Activated naive CD4-positive, alpha-beta T cell treated with anti-CD3 and anti-CD28 coated beads for 36 hours (primary cell): Measurements from ENCODE around the gene ELP1. TPM values are rescaled to one million over a fixed set of nuclear protein-coding genes. Genes with fewer than 3 reads are reported as not detected.
"Not testable (repeated sequence)": the region's sequence is repeated elsewhere in the genome, so short reads cannot be mapped to it uniquely, and the experiment has no call there.

Source experiments
- CTCF ChIA-PET: fragments of 350-600 bp; sonication (Branson Sonifier 250); formaldehyde crosslinking; loops from one replicate; lab custom pipeline; 2021; ENCODE audit warnings: antibody characterized with exemption; lab: Charles Lee
- DNase-seq: peaks from one replicate; pipeline ENCODE4 v3.0.0-alpha.2; 2020
- H3K27ac Mint-ChIP-seq: one replicate; pipeline ENCODE4 v1.8.0; 2021; ENCODE audit warnings: mild to moderate bottlenecking, mixed read lengths
- H3K27me3 Mint-ChIP-seq: one replicate; pipeline ENCODE4 v1.8.0; 2021; ENCODE audit warnings: low read depth, mixed read lengths
- H3K36me3 Mint-ChIP-seq: one replicate; pipeline ENCODE4 v1.8.0; 2021; ENCODE audit warnings: low read depth, mixed read lengths
- H3K4me1 Mint-ChIP-seq: one replicate; pipeline ENCODE4 v1.8.0; 2021; ENCODE audit warnings: low read depth, mixed read lengths
- H3K4me3 Mint-ChIP-seq: one replicate; pipeline ENCODE4 v1.8.0; 2021; ENCODE audit warnings: mild to moderate bottlenecking, moderate library complexity, mixed read lengths
- H3K9me3 Mint-ChIP-seq: one replicate; pipeline ENCODE4 v1.8.0; 2021; ENCODE audit warnings: mixed read lengths
- intact Hi-C: fragments of 100-400 bp; cut with micrococcal nuclease; formaldehyde crosslinking; loops from one replicate; pipeline ENCODE4 v1.15.1; 2023
- total RNA-seq, 2 experiments: library from RNA; stranded (reverse); gene quantifications; one replicate each; pipeline ENCODE4 v1.2.3, GENCODE V29; 2021

The ELP1 gene
- total RNA-seq, 2 experiments from 2014 or later: 22.3 to 27.3 TPM

DNA sequence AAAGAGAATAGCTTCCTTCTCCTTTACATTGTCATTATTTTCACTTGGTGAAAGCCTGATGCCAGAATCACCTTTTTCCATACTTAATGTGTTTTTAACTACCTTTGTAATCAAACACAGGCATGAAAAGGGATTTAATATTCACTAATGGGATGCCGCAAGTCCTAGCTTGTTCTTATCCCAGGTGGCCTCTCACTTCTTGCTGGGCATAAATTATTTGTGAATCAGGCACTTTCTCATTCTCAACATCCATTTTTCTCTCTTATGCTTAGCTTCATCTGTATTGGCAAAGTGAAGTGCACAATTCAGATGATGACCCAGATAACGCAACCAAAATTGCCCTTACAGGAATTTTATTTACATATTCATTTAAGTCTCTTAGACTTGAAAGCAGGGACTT lies 89.1 kb downstream of the ELP1 start:
- CTCF ChIA-PET: no interaction called here
- Mint-ChIP-seq H3K36me3 (no peaks in the 10 kb centered on the region), H3K4me3 (no peak overlapping the region), H3K4me1 (peaks cover 21% of the 10 kb centered on the region), H3K27ac (no peak overlapping the region), H3K9me3 (no peaks in the 10 kb centered on the region), H3K27me3 (no peaks in the 10 kb centered on the region)
- intact Hi-C loops: loop anchor here (5.0 kb wide), 1 partner anchor 477 kb away; the partner anchor contains the start of gene EPB41L4B
- no peak for DNase-seq

DNA sequence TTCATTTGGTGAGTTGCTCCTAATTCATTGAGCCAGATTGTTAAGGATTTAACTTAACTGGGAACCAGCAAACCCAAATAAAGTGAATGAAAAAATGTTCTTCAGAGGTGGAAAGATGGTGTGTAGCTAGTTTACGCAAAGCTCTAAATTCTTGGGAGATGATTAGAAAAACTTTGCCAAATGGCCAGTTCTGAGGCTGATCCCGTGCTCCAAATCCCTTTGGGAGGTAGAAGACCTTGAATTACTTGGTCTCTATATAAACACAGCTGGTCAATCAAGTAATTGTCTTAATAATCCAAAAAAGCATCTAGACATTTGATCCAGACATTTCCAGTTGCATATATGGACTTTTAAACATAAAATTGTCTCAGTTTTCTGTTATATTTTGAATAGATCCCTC lies 89.5 kb downstream of the ELP1 start:
- H3K36me3 Mint-ChIP-seq: no peaks in the 10 kb centered on the region
- peaks cover 21% of the 10 kb centered on the region for H3K4me1 Mint-ChIP-seq
- intact Hi-C loops: loop anchor here (5.0 kb wide), 1 partner anchor 478 kb away; the partner anchor contains the start of gene EPB41L4B
- no peak overlapping the region for H3K27ac Mint-ChIP-seq
- no peaks in the 10 kb centered on the region for H3K27me3 Mint-ChIP-seq
- DNase-seq: no peak
- CTCF ChIA-PET: interaction anchor here (0.6 kb wide), 1 partner anchor 97 kb away, joined by 3 read pairs; no protein-coding TSS in a partner anchor
- H3K9me3 Mint-ChIP-seq: no peaks in the 10 kb centered on the region
- H3K4me3 Mint-ChIP-seq: no peak overlapping the region

DNA sequence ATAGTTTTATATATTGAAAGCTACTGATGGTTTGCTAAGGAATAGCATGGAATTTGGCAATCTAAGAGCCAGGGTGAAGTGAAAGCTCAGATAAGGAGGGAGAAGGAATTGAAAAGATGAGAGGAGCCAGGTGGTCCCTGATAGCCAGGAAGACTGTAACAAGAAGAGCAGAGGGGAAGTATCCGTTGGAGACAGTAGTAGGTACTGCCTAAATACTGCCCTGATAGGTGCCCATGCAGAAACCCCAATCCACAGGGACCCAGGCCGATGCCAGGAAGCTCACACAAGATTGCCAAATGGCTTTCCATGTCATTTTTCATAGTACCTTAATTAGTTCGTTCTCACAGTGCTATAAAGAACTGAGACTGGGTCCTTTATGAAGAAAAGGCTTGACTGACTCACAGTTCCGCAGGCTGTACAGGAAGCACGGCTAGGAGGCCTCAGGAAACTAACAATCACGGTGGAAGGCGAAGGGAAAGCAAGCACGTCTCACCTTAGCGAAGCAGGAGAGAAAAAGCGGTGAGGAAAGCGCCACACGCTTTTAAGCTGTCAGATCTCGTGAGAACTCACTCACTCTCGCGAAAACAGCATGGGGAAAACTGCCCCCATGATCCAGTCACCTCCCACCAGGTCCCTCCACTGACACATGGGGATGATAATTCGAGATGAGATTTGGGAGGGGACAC lies 91.2 kb downstream of the ELP1 start:
- CTCF ChIA-PET: no interaction called here
- peak overlapping the region; percentile 64 for H3K4me3 Mint-ChIP-seq
- H3K36me3 Mint-ChIP-seq: no peaks in the 10 kb centered on the region
- peak overlapping the region; percentile 50 for H3K27ac Mint-ChIP-seq
- intact Hi-C loops: loop anchor here (1.0 to 5.0 kb wide), 3 partner anchors 42 to 480 kb away; partner anchors contain the start of genes ABITRAM, ELP1 and EPB41L4B
- H3K4me1 Mint-ChIP-seq: peaks cover 21% of the 10 kb centered on the region
- peak; percentile 69 for DNase-seq
- H3K27me3 Mint-ChIP-seq: no peaks in the 10 kb centered on the region
- H3K9me3 Mint-ChIP-seq: no peaks in the 10 kb centered on the region

DNA sequence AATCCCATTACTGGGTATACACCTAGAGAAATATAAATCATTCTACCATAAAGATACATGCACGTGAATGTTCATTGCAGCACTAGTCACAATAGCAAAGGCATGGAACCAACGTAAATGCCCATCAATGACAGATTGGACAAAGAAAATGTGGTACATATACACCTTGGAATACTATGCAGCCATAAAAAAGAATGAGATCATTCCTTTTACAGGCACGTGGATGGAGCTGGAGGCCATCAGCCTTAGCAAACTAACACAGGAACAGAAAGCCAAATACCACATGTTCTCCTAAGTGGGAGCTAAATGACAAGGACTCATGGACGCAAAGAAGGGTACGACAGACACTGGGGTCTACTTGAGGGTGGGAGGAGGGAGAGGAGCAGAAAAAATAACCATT lies 94.4 kb downstream of the ELP1 start:
- H3K36me3 Mint-ChIP-seq, H3K9me3 Mint-ChIP-seq, H3K27me3 Mint-ChIP-seq, intact Hi-C loops, H3K4me3 Mint-ChIP-seq, H3K27ac Mint-ChIP-seq, CTCF ChIA-PET, DNase-seq: not testable (repeated sequence)
- H3K4me1 Mint-ChIP-seq: peaks cover 21% of the 10 kb centered on the region

DNA sequence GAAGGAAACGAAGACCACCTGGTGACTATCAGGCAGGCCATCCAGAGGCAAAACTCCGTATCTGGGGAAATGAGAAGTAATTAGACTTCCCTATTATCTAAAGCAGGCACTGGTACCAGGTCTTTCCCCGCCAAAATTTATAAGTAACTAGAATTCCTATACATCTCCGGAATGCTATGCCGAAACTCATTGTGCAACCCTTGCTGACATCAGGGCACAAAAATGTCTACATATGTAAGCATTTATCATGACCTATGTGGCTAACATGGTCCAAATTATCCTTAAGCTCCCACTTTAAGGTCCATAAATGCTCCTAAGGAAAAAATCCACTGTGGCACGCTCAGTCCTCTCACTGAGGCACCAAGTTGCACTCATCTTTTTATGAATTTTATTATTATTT lies 95.9 kb downstream of the ELP1 start:
- Mint-ChIP-seq H3K36me3 (no peaks in the 10 kb centered on the region), H3K27me3 (no peaks in the 10 kb centered on the region), H3K4me1 (peaks cover 14% of the 10 kb centered on the region), H3K27ac (no peak overlapping the region), H3K4me3 (no peak overlapping the region), H3K9me3 (no peaks in the 10 kb centered on the region)
- CTCF ChIA-PET: no interaction called here
- no peak for DNase-seq
- intact Hi-C loops: no loop called here

DNA sequence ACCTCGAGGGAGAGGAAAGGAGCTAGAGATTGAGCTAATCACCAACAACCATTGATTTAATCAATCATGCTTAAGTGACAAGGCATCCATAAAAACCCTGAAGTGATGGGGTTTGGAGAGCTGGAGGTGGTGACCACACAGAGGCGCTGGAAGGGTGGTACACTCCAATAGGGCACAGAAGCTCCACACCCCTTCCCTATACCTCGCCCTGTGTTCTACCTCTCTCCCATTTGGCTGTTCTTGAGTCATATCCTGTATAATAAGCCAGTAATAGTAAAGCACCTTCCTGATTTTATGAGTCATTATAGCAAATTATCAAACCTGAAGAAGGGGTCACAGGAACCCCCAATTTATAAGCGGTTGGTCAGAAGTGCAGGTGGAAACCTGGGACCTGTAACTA lies 96.4 kb downstream of the ELP1 start:
- H3K36me3 Mint-ChIP-seq: no peaks in the 10 kb centered on the region
- H3K4me1 Mint-ChIP-seq: peaks cover 10% of the 10 kb centered on the region
- intact Hi-C loops: no loop called here
- H3K27ac Mint-ChIP-seq: no peak overlapping the region
- no peak for DNase-seq
- no peak overlapping the region for H3K4me3 Mint-ChIP-seq
- H3K27me3 Mint-ChIP-seq: no peaks in the 10 kb centered on the region
- CTCF ChIA-PET: no interaction called here
- H3K9me3 Mint-ChIP-seq: no peaks in the 10 kb centered on the region

DNA sequence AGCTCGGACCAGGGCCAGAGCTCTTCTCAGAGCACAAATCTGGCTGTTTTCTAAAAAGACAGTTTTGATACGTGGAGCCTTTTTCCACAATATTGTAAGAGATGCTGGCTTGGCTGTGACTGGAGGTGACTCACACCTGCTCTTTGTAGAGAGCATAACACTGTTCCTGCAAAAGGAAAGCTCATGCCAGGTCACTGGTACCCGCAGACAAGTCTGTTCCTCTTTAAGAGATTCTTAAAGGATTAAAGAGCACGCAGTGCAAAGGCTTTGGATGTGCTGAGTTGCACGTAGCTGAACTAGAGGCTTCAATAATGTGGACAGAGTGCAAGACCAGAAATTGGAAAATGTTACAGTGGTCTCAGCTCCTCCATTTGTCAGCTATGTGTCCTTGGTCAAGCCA lies 97.1 kb downstream of the ELP1 start:
- intact Hi-C loops: no loop called here
- no peak for DNase-seq
- Mint-ChIP-seq H3K9me3 (no peaks in the 10 kb centered on the region), H3K36me3 (no peaks in the 10 kb centered on the region), H3K27me3 (no peaks in the 10 kb centered on the region), H3K4me1 (peaks cover 2% of the 10 kb centered on the region), H3K27ac (no peak overlapping the region), H3K4me3 (no peak overlapping the region)
- CTCF ChIA-PET: no interaction called here

DNA sequence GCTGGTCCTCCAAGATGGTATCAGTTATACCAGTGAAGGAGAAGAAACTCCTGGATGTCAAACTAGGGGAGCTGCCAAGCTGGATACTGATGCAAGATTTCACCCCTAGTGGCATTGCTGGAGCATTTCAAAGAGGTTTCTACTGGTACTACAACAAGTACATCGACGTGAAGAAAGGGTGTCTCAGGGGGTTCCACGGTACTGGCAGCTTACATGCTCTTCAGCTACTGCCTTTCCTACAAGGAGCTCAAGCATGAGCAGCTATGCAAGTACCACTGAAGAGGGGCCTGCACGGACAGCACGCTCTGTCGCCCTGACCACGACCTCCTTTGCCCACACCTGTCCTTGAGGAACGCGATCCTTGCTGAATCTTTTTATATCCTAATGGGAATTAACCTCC lies 97.6 kb downstream of the ELP1 start:
- H3K27me3 Mint-ChIP-seq: no peaks in the 10 kb centered on the region
- intact Hi-C loops: no loop called here
- no peak overlapping the region for H3K27ac Mint-ChIP-seq
- H3K36me3 Mint-ChIP-seq: no peaks in the 10 kb centered on the region
- CTCF ChIA-PET: no interaction called here
- peaks cover under 1% of the 10 kb centered on the region for H3K4me1 Mint-ChIP-seq
- no peaks in the 10 kb centered on the region for H3K9me3 Mint-ChIP-seq
- no peak overlapping the region for H3K4me3 Mint-ChIP-seq
- no peak for DNase-seq

DNA sequence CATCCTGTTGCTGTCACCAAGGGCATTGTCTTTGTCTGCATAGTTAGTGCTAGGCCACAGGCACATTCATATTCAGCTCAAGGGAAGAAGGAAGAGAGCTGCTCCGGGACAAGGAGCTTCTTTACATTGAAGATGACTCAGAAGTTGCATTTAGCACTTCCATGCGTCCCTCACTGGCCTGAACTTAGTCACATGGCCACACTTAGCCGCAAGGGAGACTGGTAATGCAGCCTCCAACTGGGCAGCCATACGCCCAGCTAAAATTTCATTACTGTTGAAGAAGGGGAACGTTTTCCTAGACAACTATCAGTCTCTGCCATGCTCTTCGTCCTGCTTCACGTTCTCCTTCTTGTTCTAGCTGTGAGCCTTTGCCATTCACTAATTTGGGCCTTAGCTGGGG lies 98.1 kb downstream of the ELP1 start:
- CTCF ChIA-PET: no interaction called here
- DNase-seq: no peak
- Mint-ChIP-seq H3K36me3 (no peaks in the 10 kb centered on the region), H3K27ac (no peak overlapping the region), H3K27me3 (no peaks in the 10 kb centered on the region), H3K9me3 (no peaks in the 10 kb centered on the region), H3K4me1 (no peaks in the 10 kb centered on the region), H3K4me3 (no peak overlapping the region)
- intact Hi-C loops: no loop called here

DNA sequence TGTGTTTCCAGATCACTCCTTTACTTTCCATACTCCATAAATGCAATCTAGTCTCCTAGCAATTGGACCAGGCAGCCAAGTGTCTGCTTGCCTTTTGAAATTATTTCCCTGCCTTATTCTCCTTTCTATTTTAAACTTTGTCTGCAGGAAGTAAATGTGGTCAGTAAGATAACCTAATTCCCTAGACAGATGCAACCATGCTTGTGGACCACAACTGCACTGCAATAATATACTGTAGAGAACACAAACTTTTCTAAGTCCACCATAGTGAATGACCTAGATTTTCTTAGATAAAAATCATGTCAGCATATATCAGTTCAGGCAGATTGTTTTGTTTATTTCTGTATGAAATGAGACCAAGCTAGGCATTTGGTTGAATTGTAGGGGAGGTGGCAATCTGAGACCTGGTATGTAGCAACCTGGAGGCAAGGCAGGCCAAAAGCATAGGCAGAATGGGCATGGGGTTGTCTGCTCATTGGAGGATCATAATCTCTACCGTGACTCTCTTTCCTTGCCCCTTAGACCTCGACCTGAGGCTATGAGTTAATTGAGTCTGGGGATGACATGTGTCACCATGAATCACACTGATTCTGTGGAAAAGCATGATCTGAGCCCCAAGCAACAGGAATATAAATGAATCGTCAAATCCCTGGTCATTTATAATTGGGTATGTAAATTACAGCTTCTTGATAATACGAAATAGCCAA lies 98.8 kb downstream of the ELP1 start:
- no peak for DNase-seq
- no peaks in the 10 kb centered on the region for H3K4me1 Mint-ChIP-seq
- no peak overlapping the region for H3K4me3 Mint-ChIP-seq
- intact Hi-C loops: no loop called here
- no peaks in the 10 kb centered on the region for H3K27me3 Mint-ChIP-seq
- no peaks in the 10 kb centered on the region for H3K9me3 Mint-ChIP-seq
- no peaks in the 10 kb centered on the region for H3K36me3 Mint-ChIP-seq
- CTCF ChIA-PET: no interaction called here
- no peak overlapping the region for H3K27ac Mint-ChIP-seq

DNA sequence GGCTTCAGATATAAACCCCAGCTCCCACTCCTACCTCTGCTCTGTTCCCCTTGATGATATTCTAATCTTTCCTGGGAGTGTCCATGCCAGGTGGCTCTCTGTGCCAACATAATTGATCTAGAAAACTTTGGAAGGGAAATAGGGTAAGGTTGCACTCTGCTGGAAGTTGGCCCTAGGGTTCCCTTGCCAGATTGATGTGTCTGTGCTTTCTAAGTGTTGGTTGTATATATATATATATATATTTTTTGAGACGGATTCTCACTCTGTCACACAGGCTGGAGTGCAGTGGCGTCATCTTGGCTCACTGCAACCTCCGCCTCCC lies 101.8 kb downstream of the ELP1 start:
- no peak for DNase-seq
- no peak overlapping the region for H3K4me3 Mint-ChIP-seq
- intact Hi-C loops: no loop called here
- peaks cover 3% of the 10 kb centered on the region for H3K27me3 Mint-ChIP-seq
- H3K9me3 Mint-ChIP-seq: no peaks in the 10 kb centered on the region
- peaks cover 1% of the 10 kb centered on the region for H3K36me3 Mint-ChIP-seq
- no peak overlapping the region for H3K27ac Mint-ChIP-seq
- no peaks in the 10 kb centered on the region for H3K4me1 Mint-ChIP-seq
- CTCF ChIA-PET: no interaction called here

DNA sequence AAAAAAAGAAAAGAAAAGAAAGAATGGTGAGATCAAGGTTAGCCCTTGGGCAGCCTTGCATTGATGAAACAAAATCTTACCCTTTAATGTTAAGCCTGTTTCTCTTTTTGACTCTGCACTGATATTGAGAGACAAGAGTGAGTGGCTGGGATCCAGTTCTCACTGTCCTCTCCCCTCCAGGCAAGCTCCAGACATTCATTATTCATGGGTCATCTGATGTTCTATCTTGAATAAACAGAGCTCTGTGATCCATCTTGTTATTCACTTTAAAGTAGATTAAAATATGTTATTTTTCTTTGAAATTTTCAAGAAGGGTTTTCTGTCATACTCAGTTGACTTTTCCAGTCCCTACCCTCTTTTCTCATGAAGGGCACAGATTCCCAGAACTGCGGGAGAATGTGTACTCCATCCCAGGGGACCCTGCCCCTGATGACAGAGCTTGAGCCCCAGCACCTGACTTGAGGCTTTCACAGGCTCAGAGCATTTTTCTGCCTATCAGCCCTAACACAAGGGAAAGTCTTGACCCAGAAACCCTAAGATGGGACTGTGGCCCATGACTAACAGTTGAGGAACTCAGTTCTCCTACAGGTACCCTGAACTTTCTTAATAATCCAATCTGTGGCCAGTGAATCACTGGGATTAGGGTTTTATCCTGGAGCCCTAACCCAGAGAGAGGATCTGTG lies 102.3 kb downstream of the ELP1 start:
- CTCF ChIA-PET: interaction anchor here (0.6 kb wide), 1 partner anchor 42 kb away, joined by 3 read pairs; no protein-coding TSS in a partner anchor
- no peaks in the 10 kb centered on the region for H3K9me3 Mint-ChIP-seq
- H3K27me3 Mint-ChIP-seq: peaks cover 3% of the 10 kb centered on the region
- no peak for DNase-seq
- H3K27ac Mint-ChIP-seq: no peak overlapping the region
- no peaks in the 10 kb centered on the region for H3K4me1 Mint-ChIP-seq
- H3K36me3 Mint-ChIP-seq: peaks cover 1% of the 10 kb centered on the region
- intact Hi-C loops: no loop called here
- H3K4me3 Mint-ChIP-seq: no peak overlapping the region
